GM23248 (cell line): Measurements from ENCODE around the gene SNAP23. TPM values are rescaled to one million over a fixed set of nuclear protein-coding genes. Genes with fewer than 3 reads are reported as not detected.

ENCODE experiments used
- DNase-seq: peaks from one replicate; pipeline ENCODE4 v3.0.0-alpha.2; 2015
- H2AFZ ChIP-seq: fragments of 200-600 bp; sonication (generic); 2 replicates; pipeline ENCODE4 v1.6.1; 2016; ENCODE audit warnings: antibody characterized with exemption
- H3F3A ChIP-seq: fragments of 200-600 bp; sonication (generic); 2 replicates; pipeline ENCODE4 v1.6.1; 2016; ENCODE audit warnings: mild to moderate bottlenecking, antibody characterized with exemption, mixed run types; ENCODE audit not compliant: insufficient read depth
- H3K27ac ChIP-seq: fragments of 200-600 bp; sonication (generic); 2 replicates; pipeline ENCODE4 v1.5.1; 2016; ENCODE audit warnings: mild to moderate bottlenecking
- H3K27me3 ChIP-seq: fragments of 200-600 bp; sonication (generic); replicated peaks from 2 replicates; pipeline ENCODE4 v1.6.1; 2016; ENCODE audit warnings: mild to moderate bottlenecking; ENCODE audit not compliant: insufficient read depth
- H3K36me3 ChIP-seq: fragments of 200-600 bp; sonication (generic); 2 replicates; pipeline ENCODE4 v1.6.1; 2016; ENCODE audit warnings: low read depth, mild to moderate bottlenecking
- H3K4me1 ChIP-seq: fragments of 200-600 bp; sonication (generic); 2 replicates; pipeline ENCODE4 v1.6.1; 2016; ENCODE audit warnings: mild to moderate bottlenecking; ENCODE audit not compliant: insufficient read depth
- H3K4me2 ChIP-seq: fragments of 200-600 bp; sonication (generic); one replicate; pipeline ENCODE4 v1.6.1; 2016; ENCODE audit warnings: mild to moderate bottlenecking; ENCODE audit not compliant: unreplicated experiment
- H3K4me3 ChIP-seq: fragments of 200-600 bp; sonication (generic); 2 replicates; pipeline ENCODE4 v1.5.1; 2016; ENCODE audit warnings: mild to moderate bottlenecking
- H3K79me2 ChIP-seq: fragments of 200-600 bp; sonication (generic); 2 replicates; pipeline ENCODE4 v1.6.1; 2016; ENCODE audit warnings: mild to moderate bottlenecking; ENCODE audit not compliant: insufficient read depth
- H3K9ac ChIP-seq: fragments of 200-600 bp; sonication (generic); 2 replicates; pipeline ENCODE4 v1.6.1; 2016; ENCODE audit warnings: mild to moderate bottlenecking
- H3K9me2 ChIP-seq: fragments of 200-600 bp; sonication (generic); 2 replicates; pipeline ENCODE4 v1.6.1; 2016; ENCODE audit warnings: mixed run types, mild to moderate bottlenecking, moderate library complexity; ENCODE audit not compliant: insufficient read depth
- H3K9me3 ChIP-seq: fragments of 200-600 bp; sonication (generic); one replicate; pipeline ENCODE4 v1.6.1; 2017; ENCODE audit warnings: low read depth
- H4K20me1 ChIP-seq: fragments of 200-600 bp; sonication (generic); 2 replicates; pipeline ENCODE4 v1.6.0; 2016; ENCODE audit not compliant: insufficient read depth
- EZH2 ChIP-seq: fragments of 200-600 bp; sonication (generic); IDR thresholded peaks from 2 replicates; pipeline ENCODE4 v1.6.1; 2018; ENCODE audit warnings: antibody characterized with exemption, mild to moderate bottlenecking; ENCODE audit not compliant: insufficient read depth, poor library complexity, severe bottlenecking
- EZH2phosphoT487 ChIP-seq: fragments of 200-600 bp; sonication (generic); IDR thresholded peaks from 2 replicates; pipeline ENCODE4 v1.6.1; 2018; ENCODE audit warnings: antibody characterized with exemption, moderate library complexity, mild to moderate bottlenecking, low read depth; ENCODE audit not compliant: insufficient read depth
- WGBS, 2 experiments: methylation state at CpG; one replicate each; pipeline ENCODE4 v1.1.6; 2015 to 2017; ENCODE audit warnings: low lambda C conversion rate in 2 of 2, low coverage in 1 of 2; ENCODE audit errors: missing lambda C conversion rate in 2 of 2; 5-methylcytosine and 5-hydroxymethylcytosine counted together
- in situ Hi-C: fragments of 300-500 bp; cut with MboI; formaldehyde crosslinking; loops from 2 replicates; pipeline ENCODE4 v1.15.0; 2020
- polyA plus RNA-seq: library from polyadenylated mRNA; unstranded; fragments of >200 nt; fragmentation: Nextera tagmentation; extraction: Ambion mirVana; gene quantifications from 2 replicates; pipeline ENCODE4 v1.2.1, GENCODE V29; 2016
- total RNA-seq: library from RNA; depleted of rRNA; stranded (reverse); fragments of >200 nt; shearing (Covaris generic); gene quantifications from 2 replicates; pipeline ENCODE4 v1.2.3, GENCODE V29; 2014

Gene SNAP23
- total and polyA plus RNA-seq, 2 experiments from 2014 or later: 57.0 to 61.7 TPM

GRCh38 chr15:42544853-42545629 is 49.6 kb downstream of the SNAP23 start:
- TF ChIP-seq EZH2phosphoT487 (no peak), EZH2 (no peak)
- no peaks in the 10 kb centered on the region for H3K9me3 ChIP-seq
- no peak for DNase-seq
- H3K27me3 ChIP-seq: no peaks in the 10 kb centered on the region
- H3F3A ChIP-seq: peaks cover 11% of the 10 kb centered on the region; the same call in 1 of the 2 replicates
- no peaks in the 10 kb centered on the region for H3K9me2 ChIP-seq
- 89 to 93% methylated on average over 4 of the region's 4 CpGs for WGBS, 2 experiments
- in situ Hi-C loops: no loop called here
- H4K20me1 ChIP-seq: no peaks in the 10 kb centered on the region
- H2AFZ ChIP-seq: no peak overlapping the region
- no peak overlapping the region for H3K4me2 ChIP-seq
- no peak overlapping the region for H3K4me3 ChIP-seq
- peaks cover 45% of the 10 kb centered on the region for H3K79me2 ChIP-seq
- no peak overlapping the region for H3K9ac ChIP-seq
- peaks cover 24% of the 10 kb centered on the region for H3K4me1 ChIP-seq
- peaks cover 25% of the 10 kb centered on the region for H3K36me3 ChIP-seq
- H3K27ac ChIP-seq: no peak overlapping the region

DNA sequence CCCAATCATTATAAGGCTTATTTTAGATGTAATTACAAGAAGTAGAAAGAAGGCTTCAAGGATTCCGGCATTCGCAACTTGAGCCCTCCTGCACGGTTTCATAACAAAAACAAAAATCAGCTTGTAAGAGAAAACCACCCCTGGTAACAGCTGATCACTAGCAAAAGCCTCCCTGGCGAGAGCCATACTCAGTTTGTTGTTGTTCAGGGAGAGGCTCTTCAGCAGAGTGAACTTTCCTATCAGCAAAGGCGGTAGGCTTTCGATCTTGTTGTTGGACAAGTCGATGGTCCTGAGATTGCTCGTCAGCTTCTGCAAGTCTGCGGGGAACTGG is 52.4 kb downstream of the SNAP23 start:
- no peak for DNase-seq
- H3K36me3 ChIP-seq: peaks cover 18% of the 10 kb centered on the region
- no peaks in the 10 kb centered on the region for H3K27me3 ChIP-seq
- peaks cover 73% of the 10 kb centered on the region for H3K79me2 ChIP-seq
- H3K4me3 ChIP-seq: peak overlapping the region; percentile 91
- peaks cover 11% of the 10 kb centered on the region; the same call in 1 of the 2 replicates for H3F3A ChIP-seq
- no peaks in the 10 kb centered on the region for H3K9me3 ChIP-seq
- TF ChIP-seq EZH2 (no peak), EZH2phosphoT487 (no peak)
- H3K4me2 ChIP-seq: peak overlapping the region; percentile 82
- H3K9ac ChIP-seq: peak overlapping the region; percentile 92
- H2AFZ ChIP-seq: peak overlapping the region; percentile 99
- peaks cover 24% of the 10 kb centered on the region for H3K4me1 ChIP-seq
- no peaks in the 10 kb centered on the region for H3K9me2 ChIP-seq
- peak overlapping the region; percentile 74 for H3K27ac ChIP-seq
- 1% methylated on average over 9 of the region's 9 CpGs for WGBS, 2 experiments
- H4K20me1 ChIP-seq: no peaks in the 10 kb centered on the region
- in situ Hi-C loops: no loop called here

GRCh38 chr15:42548249-42549031 is 53.0 kb downstream of the SNAP23 start, which contains the start of the genes HAUS2 and LRRC57:
HAUS2 (plus strand) TSS chr15:42548838; CDS start chr15:42548873, 35 bp downstream.
LRRC57 (minus strand) TSS chr15:42548793; CDS start chr15:42548434, 359 bp downstream.
- peak; percentile 93 for DNase-seq
- Histone ChIP-seq H3K4me1 (peaks cover 24% of the 10 kb centered on the region), H3K27me3 (no peaks in the 10 kb centered on the region), H3K9ac (peak within 1 kb of the TSS; percentile 92), H3K79me2 (peaks cover 79% of the 10 kb centered on the region), H4K20me1 (no peaks in the 10 kb centered on the region), H2AFZ (peak within 1 kb of the TSS; percentile 99), H3K9me3 (no peaks in the 10 kb centered on the region), H3K4me2 (peak within 1 kb of the TSS; percentile 82), H3F3A (peaks cover 11% of the 10 kb centered on the region; the same call in 1 of the 2 replicates), H3K36me3 (peaks cover 16% of the 10 kb centered on the region), H3K9me2 (no peaks in the 10 kb centered on the region), H3K4me3 (peak within 1 kb of the TSS; percentile 91), H3K27ac (peak within 1 kb of the TSS; percentile 74)
- 0 to 1% methylated on average over 54 to 71 of the region's 71 CpGs for WGBS, 2 experiments
- no peak for TF ChIP-seq EZH2phosphoT487
- no peak for TF ChIP-seq EZH2
- in situ Hi-C loops: no loop called here

DNA sequence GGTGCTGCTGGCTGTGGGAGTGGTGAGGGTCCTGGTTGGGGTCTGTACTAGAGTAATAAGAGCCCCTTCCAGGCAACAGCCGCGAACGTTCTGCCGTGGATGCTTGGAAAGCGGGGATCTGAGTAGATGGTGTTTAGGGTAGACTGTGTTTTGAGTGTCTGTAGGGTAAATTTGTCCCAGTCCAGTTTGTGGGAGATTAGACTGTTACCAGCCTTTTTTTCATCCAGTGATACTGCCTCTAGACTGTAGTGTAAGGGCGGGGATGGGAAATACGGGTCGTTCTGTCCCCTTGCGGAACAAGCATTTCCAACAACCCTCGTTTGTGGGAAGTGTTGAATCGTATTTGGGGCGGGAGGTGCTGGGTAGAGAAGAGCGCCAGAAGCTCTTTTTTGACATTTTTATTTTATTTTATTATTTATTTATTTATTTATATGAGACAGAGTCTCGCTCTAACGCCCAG is 53.6 kb downstream of the SNAP23 start:
- no peaks in the 10 kb centered on the region for H3K9me3 ChIP-seq
- peak overlapping the region; percentile 82 for H3K4me2 ChIP-seq
- no peak for TF ChIP-seq EZH2
- no peak for TF ChIP-seq EZH2phosphoT487
- H3K79me2 ChIP-seq: peaks cover 85% of the 10 kb centered on the region
- H2AFZ ChIP-seq: peak overlapping the region; percentile 99
- H3K4me1 ChIP-seq: peaks cover 24% of the 10 kb centered on the region
- H3K9ac ChIP-seq: peak overlapping the region; percentile 92
- in situ Hi-C loops: no loop called here
- H3K27ac ChIP-seq: peak overlapping the region; percentile 74
- peaks cover 11% of the 10 kb centered on the region; the same call in 1 of the 2 replicates for H3F3A ChIP-seq
- no peaks in the 10 kb centered on the region for H4K20me1 ChIP-seq
- peaks cover 9% of the 10 kb centered on the region; the same call in 1 of the 2 replicates for H3K36me3 ChIP-seq
- peak; percentile 60 for DNase-seq
- no peaks in the 10 kb centered on the region for H3K9me2 ChIP-seq
- H3K4me3 ChIP-seq: peak overlapping the region; percentile 91
- H3K27me3 ChIP-seq: no peaks in the 10 kb centered on the region
- WGBS, 2 experiments: 0% methylated on average over 15 of the region's 15 CpGs
